Breast epithelium (tissue), 4 donors: ENCODE measurements around the gene TOP3B. TPM values are rescaled to one million over a fixed set of nuclear protein-coding genes. Genes with fewer than 3 reads are reported as not detected.

Source experiments
- DNase-seq, 2 donors: peaks; one replicate each; pipeline ENCODE4 v3.0.0-alpha.2; 2019; ENCODE audit warnings: low spot score in 2 of 2
- H3K27ac ChIP-seq, 2 donors: fragments of 200-600 bp; sonication (generic) in 1 of 2; one replicate each; pipeline ENCODE4 v1.5.1; 2016 to 2019; ENCODE audit warnings: mild to moderate bottlenecking in 1 of 2
- H3K27me3 ChIP-seq, 2 donors: fragments of 200-600 bp; sonication (generic) in 1 of 2; one replicate each; pipeline versions ENCODE4 v1.5.1 to v1.6.0; 2017 to 2019; ENCODE audit warnings: control low read depth in 1 of 2, mild to moderate bottlenecking in 1 of 2
- H3K36me3 ChIP-seq: fragments of 200-600 bp; one replicate; pipeline ENCODE4 v1.5.1; 2019
- H3K4me1 ChIP-seq, 2 donors: fragments of 200-600 bp; sonication (generic); one replicate each; pipeline ENCODE4 v1.5.1; 2016 to 2019; ENCODE audit warnings: control low read depth in 1 of 2
- H3K4me3 ChIP-seq, 3 donors: fragments of 200-600 bp; sonication (generic); 1 replicate in 2 of 3; 2 replicates in 1 of 3; pipeline ENCODE4 v1.5.1; 2016 to 2019; ENCODE audit warnings: mild to moderate bottlenecking in 3 of 3, moderate library complexity in 2 of 3
- H3K9me3 ChIP-seq, 2 donors: fragments of 200-600 bp; sonication (generic) in 1 of 2; one replicate each; pipeline ENCODE4 v1.5.1; 2016 to 2019; ENCODE audit warnings: control low read depth in 1 of 2
- CTCF ChIP-seq, 3 donors: fragments of 450-650 bp; IDR thresholded peaks; one replicate each; pipeline ENCODE4 v1.5.1; 2016 to 2017; ENCODE audit warnings: antibody characterized with exemption in 3 of 3, mild to moderate bottlenecking in 3 of 3, moderate library complexity in 3 of 3
- POLR2A ChIP-seq: fragments of 450-650 bp; IDR thresholded peaks from one replicate; pipeline ENCODE4 v1.6.1; 2016; ENCODE audit warnings: antibody characterized with exemption, mild to moderate bottlenecking, moderate library complexity
- POLR2AphosphoS5 ChIP-seq, 3 donors: sonication (generic); formaldehyde crosslinking; IDR thresholded peaks; one replicate each; pipeline ENCODE4 v1.6.1; 2017; ENCODE audit warnings: antibody characterized with exemption in 3 of 3
- intact Hi-C: fragments of 100-400 bp; cut with DNase I; formaldehyde crosslinking; loops from one replicate; pipeline ENCODE4 v1.15.1; 2023; ENCODE audit warnings: low total_unique reads
- total RNA-seq, 3 donors: library from RNA; depleted of rRNA; stranded (reverse); fragments of >200 nt; gene quantifications; one replicate each; pipeline ENCODE4 v1.1.0, GENCODE V29; 2016

TOP3B gene
- total RNA-seq, 3 donors from 2014 or later, result 20.2 to 34.8 (median 33.1) TPM

GRCh38 chr22:21990445-21991303 lies 8.1 kb upstream of the TOP3B start:
- Histone ChIP-seq H3K4me1 (no peaks in the 10 kb centered on the region), H3K4me3 (no peak overlapping the region), H3K36me3 (no peaks in the 10 kb centered on the region), H3K27ac (no peak overlapping the region), H3K9me3 (no peaks in the 10 kb centered on the region), H3K27me3 (no peaks in the 10 kb centered on the region)
- TF ChIP-seq POLR2AphosphoS5 (IDR thresholded peaks at IDR 0.05) (no peak), CTCF (IDR thresholded peaks at IDR 0.05) (no peak), POLR2A (no peak)
- intact Hi-C loops, result loop anchor here (5.0 kb wide), 1 partner anchor 422 kb away; no protein-coding TSS in a partner anchor
- no peak for DNase-seq

- intact Hi-C loops, result no loop called here
- H3K36me3 ChIP-seq, result no peaks in the 10 kb centered on the region
- no peaks in the 10 kb centered on the region for H3K4me1 ChIP-seq
- no peak for TF ChIP-seq POLR2A
- TF ChIP-seq CTCF (IDR thresholded peaks at IDR 0.05), result no peak
- no peak for TF ChIP-seq POLR2AphosphoS5 (IDR thresholded peaks at IDR 0.05)
- H3K27ac ChIP-seq, result no peak overlapping the region
- no peak overlapping the region for H3K4me3 ChIP-seq
- H3K9me3 ChIP-seq, result no peaks in the 10 kb centered on the region
- DNase-seq, result no peak
- no peaks in the 10 kb centered on the region for H3K27me3 ChIP-seq
Measured at GRCh38 chr22:21989049-21989448, 6.5 kb upstream of the TOP3B start.

- no peak for DNase-seq
- TF ChIP-seq POLR2AphosphoS5 (IDR thresholded peaks at IDR 0.05) (no peak), CTCF (IDR thresholded peaks at IDR 0.05) (no peak), POLR2A (no peak)
- Histone ChIP-seq H3K36me3 (no peaks in the 10 kb centered on the region), H3K4me3 (no peak overlapping the region), H3K27ac (no peak overlapping the region), H3K4me1 (peaks cover 6% of the 10 kb centered on the region in 2 donors), H3K9me3 (no peaks in the 10 kb centered on the region), H3K27me3 (no peaks in the 10 kb centered on the region)
- intact Hi-C loops, result no loop called here
Measured at GRCh38 chr22:21985214-21985613, 2.6 kb upstream of the TOP3B start.

GRCh38 chr22:21984793-21985192 lies 2.2 kb upstream of the TOP3B start:
- H3K4me1 ChIP-seq, result peaks cover 6% of the 10 kb centered on the region in 2 donors
- intact Hi-C loops, result no loop called here

More at GRCh38 chr22:21984793-21985192, 2.2 kb upstream of the TOP3B start:
- Histone ChIP-seq H3K36me3 (no peaks in the 10 kb centered on the region), H3K27me3 (no peaks in the 10 kb centered on the region), H3K4me3 (no peak overlapping the region), H3K9me3 (no peaks in the 10 kb centered on the region), H3K27ac (no peak overlapping the region)
- DNase-seq, result no peak
- TF ChIP-seq POLR2A, result no peak
- TF ChIP-seq CTCF (IDR thresholded peaks at IDR 0.05), result no peak
- TF ChIP-seq POLR2AphosphoS5 (IDR thresholded peaks at IDR 0.05), result no peak
